Measurements from ENCODE around the gene NSRP1. TPM values are rescaled to one million over a fixed set of nuclear protein-coding genes. Genes with fewer than 3 reads are reported as not detected.
"Not testable (repeated sequence)": the region's sequence is repeated elsewhere in the genome, so short reads cannot be mapped to it uniquely, and the experiment has no call there.

Gene NSRP1
- total RNA-seq, 2 donors from 2014 or later = 28.8 to 31.7 TPM

DNA sequence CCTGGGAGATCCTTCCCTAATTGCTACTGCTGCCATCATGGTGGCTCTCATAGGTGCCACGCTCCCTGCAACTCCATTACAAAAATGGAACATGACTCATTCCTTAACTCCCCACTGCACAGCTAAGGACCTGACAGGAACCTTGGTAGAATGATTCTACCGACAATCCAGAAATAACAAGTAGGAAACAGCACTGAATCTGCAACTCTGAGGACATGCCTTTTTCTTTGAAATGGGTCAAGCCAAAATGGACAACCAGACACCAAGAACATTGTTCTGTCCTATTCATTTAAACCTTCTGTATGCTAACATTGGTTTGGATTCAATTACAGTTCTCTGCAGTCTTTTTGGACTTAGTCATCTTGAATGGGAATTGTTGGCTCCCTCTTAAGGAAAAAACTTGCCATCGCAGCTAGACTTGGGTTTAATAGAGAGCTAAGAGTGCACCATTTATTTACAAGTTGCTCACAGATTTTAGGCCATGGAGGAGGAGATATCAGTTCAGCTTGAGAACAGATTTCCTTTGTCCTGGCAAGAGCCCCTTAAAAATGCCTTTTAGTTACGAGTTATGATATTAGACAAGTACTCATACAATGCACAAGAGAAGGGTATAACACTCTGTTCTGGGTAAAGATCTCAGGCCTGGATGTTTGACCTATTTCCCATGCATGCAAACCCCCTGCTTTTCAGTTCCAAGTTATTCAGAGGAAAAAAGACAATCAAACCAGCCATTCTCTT lies 20.9 kb upstream of the NSRP1 start:
- no peak for DNase-seq
- peaks cover 7% of the 10 kb centered on the region for H3K4me1 Mint-ChIP-seq
- peaks cover 4% of the 10 kb centered on the region for H3K36me3 Mint-ChIP-seq (ENCODE audit: low read depth)
- no peak overlapping the region for H3K27ac Mint-ChIP-seq
- peaks cover 41% of the 10 kb centered on the region for H3K27me3 Mint-ChIP-seq
- no peak overlapping the region for H3K4me3 Mint-ChIP-seq
- H3K9me3 ChIP-seq (ENCODE audit: control insufficient read depth, low read length, poor library complexity, severe bottlenecking) = no peaks in the 10 kb centered on the region
- no peak for ATAC-seq

DNA sequence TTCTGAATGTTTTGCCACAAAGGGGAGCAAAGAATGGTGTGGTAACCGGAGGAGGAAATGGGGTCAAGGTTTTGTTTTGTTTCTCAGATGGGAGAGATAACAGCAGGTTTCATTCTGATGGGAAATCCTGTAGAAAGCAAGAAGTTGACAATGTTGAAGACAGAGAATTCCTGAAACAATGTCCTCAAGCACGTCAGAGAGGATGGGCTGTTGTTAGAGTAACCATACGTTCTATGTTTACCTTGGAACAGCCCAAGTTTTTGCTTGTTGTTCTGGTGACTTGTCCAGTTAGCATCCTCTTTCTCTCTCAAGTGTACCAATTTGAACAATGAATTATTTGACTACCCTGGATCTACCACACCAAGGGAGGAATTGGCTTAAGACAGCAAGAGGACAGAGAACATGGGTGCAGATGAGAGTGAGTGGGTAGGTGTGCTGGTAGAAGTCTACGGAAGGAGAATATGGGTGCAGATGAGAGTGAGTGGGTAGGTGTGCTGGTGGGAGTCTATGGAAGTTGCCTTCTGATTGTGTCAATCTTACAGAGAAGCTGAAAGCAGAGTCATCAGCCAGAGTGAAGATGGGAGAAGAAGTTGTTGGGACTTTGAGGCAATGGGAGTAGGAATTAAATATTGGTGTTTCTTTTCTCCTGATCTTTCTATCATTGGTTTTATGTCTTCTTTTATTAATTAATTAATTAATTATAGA lies 14.8 kb upstream of the NSRP1 start:
- H3K4me3 Mint-ChIP-seq = no peak overlapping the region
- DNase-seq (no peak), ATAC-seq (no peak)
- no peak overlapping the region for H3K27ac Mint-ChIP-seq
- H3K4me1 Mint-ChIP-seq = peaks cover 11% of the 10 kb centered on the region
- H3K36me3 Mint-ChIP-seq (ENCODE audit: low read depth) = peaks cover 4% of the 10 kb centered on the region
- no peaks in the 10 kb centered on the region for H3K9me3 ChIP-seq (ENCODE audit: control insufficient read depth, low read length, poor library complexity, severe bottlenecking)
- H3K27me3 Mint-ChIP-seq = peaks cover 7% of the 10 kb centered on the region

DNA sequence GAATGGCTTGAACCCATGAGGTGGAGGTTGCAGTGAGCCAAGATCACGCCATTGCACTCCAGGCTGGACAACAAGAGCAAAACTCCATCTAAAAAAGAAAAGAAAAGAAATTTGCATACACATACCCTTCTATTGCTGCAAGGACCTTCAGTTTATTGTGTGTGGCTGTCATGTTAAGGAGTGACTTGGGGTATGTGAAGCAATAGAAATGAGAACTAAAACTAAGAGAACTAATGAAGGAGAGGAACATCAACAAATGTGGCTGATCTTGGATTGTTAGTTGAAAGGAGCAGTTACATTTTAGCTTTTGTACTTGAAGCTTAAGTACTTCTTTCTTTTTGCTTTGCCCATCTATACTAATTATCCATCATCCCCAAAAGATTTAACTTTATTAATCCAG lies 12.7 kb upstream of the NSRP1 start:
- Mint-ChIP-seq H3K27ac (no peak overlapping the region), H3K36me3 (ENCODE audit: low read depth) (no peaks in the 10 kb centered on the region), H3K4me3 (no peak overlapping the region), H3K4me1 (peaks cover 11% of the 10 kb centered on the region), H3K27me3 (peaks cover 8% of the 10 kb centered on the region)
- DNase-seq = no peak
- no peaks in the 10 kb centered on the region for H3K9me3 ChIP-seq (ENCODE audit: control insufficient read depth, low read length, poor library complexity, severe bottlenecking)
- ATAC-seq = no peak

DNA sequence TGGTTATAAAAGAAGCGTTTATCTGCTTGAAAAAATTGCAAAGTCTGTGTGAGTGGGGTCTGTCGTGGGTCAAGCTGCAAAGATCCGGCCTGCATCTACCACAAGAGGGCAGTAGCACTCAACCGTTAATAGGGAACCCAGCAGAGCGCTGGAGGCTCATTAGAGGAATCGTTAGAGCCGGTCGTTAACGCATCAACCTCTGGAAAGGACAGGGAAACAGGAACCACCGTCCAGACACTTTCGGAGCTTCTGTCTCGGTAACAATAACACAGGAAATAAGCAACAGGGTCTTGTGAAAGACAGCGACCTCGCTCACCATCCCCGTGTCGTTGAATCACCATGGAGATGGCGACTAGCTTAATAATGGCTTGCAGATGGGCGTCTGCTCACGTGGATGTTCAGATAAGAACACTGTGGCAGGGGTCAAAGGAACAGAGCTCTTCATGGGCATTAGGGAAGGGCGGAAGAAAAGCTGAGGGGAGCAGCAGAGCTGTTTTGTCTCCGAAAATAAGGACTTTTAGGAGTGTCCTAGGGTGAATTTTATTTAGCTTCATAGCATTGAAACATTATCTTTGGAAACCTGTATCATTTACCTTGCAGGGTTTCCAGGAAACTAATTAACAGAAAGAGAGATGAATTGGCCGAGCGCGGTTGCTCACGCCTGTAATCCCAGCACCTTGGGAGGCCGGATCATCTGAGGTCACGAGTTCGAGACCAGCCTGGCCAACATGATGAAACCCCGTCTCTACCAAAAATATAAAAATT lies 11.9 kb upstream of the NSRP1 start:
- Mint-ChIP-seq H3K27me3 (peaks cover 10% of the 10 kb centered on the region), H3K27ac (peak overlapping the region; percentile 90), H3K4me3 (peak overlapping the region; percentile 92), H3K4me1 (peaks cover 11% of the 10 kb centered on the region), H3K36me3 (ENCODE audit: low read depth) (no peaks in the 10 kb centered on the region)
- ATAC-seq (peak; percentile 97), DNase-seq (peak; percentile 32 to 47 (median 38))
- no peaks in the 10 kb centered on the region for H3K9me3 ChIP-seq (ENCODE audit: control insufficient read depth, low read length, poor library complexity, severe bottlenecking)

DNA sequence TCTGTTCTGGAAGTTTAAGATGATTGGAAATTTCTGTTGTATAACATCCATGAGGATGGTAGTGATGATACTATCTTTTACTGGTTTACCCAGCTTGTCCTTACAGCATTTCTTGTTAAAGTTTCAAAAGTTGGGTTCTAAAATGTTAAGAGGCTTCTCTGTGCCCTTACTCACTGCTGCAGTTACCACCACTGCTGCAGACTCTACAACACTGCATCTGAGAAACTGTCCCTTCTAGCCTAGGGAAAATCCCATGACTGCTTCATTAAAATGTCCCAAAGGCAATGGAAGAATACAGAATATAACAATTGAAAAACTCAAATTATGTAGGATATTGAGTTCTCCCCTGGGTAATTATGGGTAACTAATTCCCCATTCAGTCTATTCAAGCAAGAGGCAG lies 3.8 kb upstream of the NSRP1 start:
- peaks cover 3% of the 10 kb centered on the region for H3K36me3 Mint-ChIP-seq (ENCODE audit: low read depth)
- no peak for ATAC-seq
- H3K27me3 Mint-ChIP-seq = peaks cover 7% of the 10 kb centered on the region
- peaks cover 11% of the 10 kb centered on the region for H3K4me1 Mint-ChIP-seq
- H3K4me3 Mint-ChIP-seq = no peak overlapping the region
- H3K9me3 ChIP-seq (ENCODE audit: control insufficient read depth, low read length, poor library complexity, severe bottlenecking) = no peaks in the 10 kb centered on the region
- H3K27ac Mint-ChIP-seq = no peak overlapping the region
- no peak for DNase-seq

- H3K4me3 Mint-ChIP-seq = no peak overlapping the region
These were observed 3.4 kb upstream of the NSRP1 start for GRCh38 chr17:30113213-30113612.

DNA sequence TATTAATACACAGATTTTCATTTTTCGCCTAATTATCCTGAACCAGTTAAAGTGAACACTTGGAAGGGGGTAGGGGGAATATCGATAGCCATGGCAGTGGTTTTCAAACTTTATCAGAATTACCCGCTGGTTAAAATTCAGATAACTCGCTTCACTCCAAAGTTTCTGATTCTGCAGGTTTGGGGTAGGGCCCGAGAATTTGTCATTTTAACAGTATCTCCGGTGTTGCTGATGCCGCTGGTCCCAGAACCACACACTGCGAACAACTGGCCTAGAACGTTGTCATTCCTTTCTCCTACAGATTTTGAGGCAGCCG lies 313 bp upstream of the NSRP1 start:
- Mint-ChIP-seq H3K4me3 (peak overlapping the region; percentile 100), H3K27ac (peak overlapping the region; percentile 100), H3K27me3 (no peaks in the 10 kb centered on the region), H3K36me3 (ENCODE audit: low read depth) (peaks cover 7% of the 10 kb centered on the region), H3K4me1 (peaks cover 25% of the 10 kb centered on the region)
- ATAC-seq = peak; percentile 51
- H3K9me3 ChIP-seq (ENCODE audit: control insufficient read depth, low read length, poor library complexity, severe bottlenecking) = no peaks in the 10 kb centered on the region
- DNase-seq = no peak

More at GRCh38 chr17:30113213-30113612, 3.4 kb upstream of the NSRP1 start:
- H3K27ac Mint-ChIP-seq = no peak overlapping the region
- ATAC-seq (no peak), DNase-seq (no peak)
- peaks cover 5% of the 10 kb centered on the region for H3K27me3 Mint-ChIP-seq
- peaks cover 12% of the 10 kb centered on the region for H3K4me1 Mint-ChIP-seq
- H3K36me3 Mint-ChIP-seq (ENCODE audit: low read depth) = peaks cover 3% of the 10 kb centered on the region
- H3K9me3 ChIP-seq (ENCODE audit: control insufficient read depth, low read length, poor library complexity, severe bottlenecking) = no peaks in the 10 kb centered on the region

GRCh38 chr17:30117675-30118081 lies 1.1 kb downstream of the NSRP1 start:
- no peak for DNase-seq
- Mint-ChIP-seq H3K4me3 (peak overlapping the region; percentile 100), H3K36me3 (ENCODE audit: low read depth) (peaks cover 7% of the 10 kb centered on the region), H3K4me1 (peaks cover 30% of the 10 kb centered on the region), H3K27ac (peak overlapping the region; percentile 100), H3K27me3 (no peaks in the 10 kb centered on the region)
- ATAC-seq = no peak
- H3K9me3 ChIP-seq (ENCODE audit: control insufficient read depth, low read length, poor library complexity, severe bottlenecking) = no peaks in the 10 kb centered on the region

GRCh38 chr17:30118635-30119034 lies 2.0 kb downstream of the NSRP1 start:
- Mint-ChIP-seq H3K4me1 (peaks cover 27% of the 10 kb centered on the region), H3K27ac (peak overlapping the region; percentile 100), H3K4me3 (peak overlapping the region; percentile 100)
- not testable (repeated sequence) for H3K9me3 ChIP-seq (ENCODE audit: control insufficient read depth, low read length, poor library complexity, severe bottlenecking); DNase-seq; H3K27me3 Mint-ChIP-seq; ATAC-seq; H3K36me3 Mint-ChIP-seq (ENCODE audit: low read depth)

DNA sequence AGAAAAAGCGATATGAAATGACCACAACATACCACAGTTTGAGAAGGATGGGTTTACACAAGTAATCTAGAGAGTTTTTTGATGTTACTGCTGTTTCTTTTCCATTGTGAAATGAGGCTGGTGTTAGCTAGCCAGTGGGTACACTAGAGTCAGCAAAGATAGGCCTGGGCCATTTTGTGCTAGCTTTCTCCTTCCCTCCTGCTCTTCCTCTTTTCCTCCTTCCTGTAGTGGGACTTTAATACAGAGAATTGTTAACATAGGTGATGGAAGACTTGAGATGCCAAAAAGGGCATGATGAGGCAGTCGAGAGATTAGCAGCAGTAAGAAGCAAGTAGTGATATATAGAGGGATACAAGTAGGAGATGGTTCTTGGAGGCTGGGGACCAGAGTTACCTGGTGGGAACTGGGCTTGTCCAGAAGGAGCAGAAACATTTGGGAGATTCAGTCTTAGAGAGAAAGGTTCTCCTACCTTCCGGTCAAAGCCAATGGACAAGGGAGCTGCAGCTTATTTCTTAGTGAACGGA lies 7.7 kb downstream of the NSRP1 start:
- H3K27ac Mint-ChIP-seq = no peak overlapping the region
- peak overlapping the region; percentile 47 for H3K4me3 Mint-ChIP-seq
- H3K4me1 Mint-ChIP-seq = peaks cover 27% of the 10 kb centered on the region
- ATAC-seq (no peak), DNase-seq (no peak)
- H3K27me3 Mint-ChIP-seq = no peaks in the 10 kb centered on the region
- no peaks in the 10 kb centered on the region for H3K9me3 ChIP-seq (ENCODE audit: control insufficient read depth, low read length, poor library complexity, severe bottlenecking)
- peaks cover 4% of the 10 kb centered on the region for H3K36me3 Mint-ChIP-seq (ENCODE audit: low read depth)

GRCh38 chr17:30130121-30130520 lies 13.5 kb downstream of the NSRP1 start:
- H3K4me3 Mint-ChIP-seq = no peak overlapping the region
- no peaks in the 10 kb centered on the region for H3K27me3 Mint-ChIP-seq
- H3K4me1 Mint-ChIP-seq = peaks cover 16% of the 10 kb centered on the region
- H3K27ac Mint-ChIP-seq = peak overlapping the region; percentile 45
- no peaks in the 10 kb centered on the region for H3K9me3 ChIP-seq (ENCODE audit: control insufficient read depth, low read length, poor library complexity, severe bottlenecking)
- ATAC-seq (no peak), DNase-seq (no peak)
- peaks cover 2% of the 10 kb centered on the region for H3K36me3 Mint-ChIP-seq (ENCODE audit: low read depth)

GRCh38 chr17:30132615-30133014 lies 16.0 kb downstream of the NSRP1 start:
- DNase-seq = no peak
- Mint-ChIP-seq H3K36me3 (ENCODE audit: low read depth) (peaks cover 2% of the 10 kb centered on the region), H3K27ac (no peak overlapping the region), H3K4me3 (no peak overlapping the region), H3K4me1 (peaks cover 8% of the 10 kb centered on the region), H3K27me3 (no peaks in the 10 kb centered on the region)
- no peak for ATAC-seq
- H3K9me3 ChIP-seq (ENCODE audit: control insufficient read depth, low read length, poor library complexity, severe bottlenecking) = no peaks in the 10 kb centered on the region

GRCh38 chr17:30133197-30133596 lies 16.6 kb downstream of the NSRP1 start:
- no peak for DNase-seq
- H3K9me3 ChIP-seq (ENCODE audit: control insufficient read depth, low read length, poor library complexity, severe bottlenecking) = no peaks in the 10 kb centered on the region
- H3K27me3 Mint-ChIP-seq = no peaks in the 10 kb centered on the region
- ATAC-seq = no peak
- H3K36me3 Mint-ChIP-seq (ENCODE audit: low read depth) = peaks cover 2% of the 10 kb centered on the region
- peaks cover 13% of the 10 kb centered on the region for H3K4me1 Mint-ChIP-seq
- no peak overlapping the region for H3K27ac Mint-ChIP-seq
- H3K4me3 Mint-ChIP-seq = no peak overlapping the region

Data from T-helper 17 cell (primary cell).